Measurements from ENCODE around the gene KIF14. TPM values are rescaled to one million over a fixed set of nuclear protein-coding genes. Genes with fewer than 3 reads are reported as not detected.
A peak's percentile ranks its signal among the peaks of the same experiment; 100 is the strongest.
"Not testable (repeated sequence)": the region's sequence is repeated elsewhere in the genome, so short reads cannot be mapped to it uniquely, and the experiment has no call there.

KIF14 gene
- polyA plus RNA-seq, 1 donor: 2.9 TPM

DNA sequence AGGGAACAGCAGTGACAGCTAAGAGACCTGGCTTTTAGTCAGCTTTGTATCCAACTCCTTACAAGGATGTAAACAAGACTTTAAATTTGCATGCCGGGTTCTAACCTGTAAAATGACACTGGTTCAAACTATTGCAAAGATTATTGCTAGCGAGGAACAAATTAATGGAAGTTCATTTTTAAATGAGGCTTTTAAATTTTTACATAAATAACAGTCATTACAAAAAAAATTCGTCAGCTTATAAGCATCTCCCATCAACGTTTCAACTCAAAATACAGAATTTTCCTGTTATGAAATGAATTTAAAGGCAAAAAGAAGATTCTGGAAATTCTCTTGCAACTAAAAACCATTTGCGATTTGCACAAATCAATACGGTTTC, 668 bp downstream of the KIF14 start:
- 8% methylated on average over 5 of the region's 6 CpGs for WGBS (ENCODE audit: insufficient coverage, low lambda C conversion rate)
- Histone ChIP-seq H3K4me1 (ENCODE audit: control insufficient read depth, insufficient read depth, low read length) (no peaks in the 10 kb centered on the region), H3K36me3 (ENCODE audit: control insufficient read depth, insufficient read depth, low read length) (no peaks in the 10 kb centered on the region), H3K27me3 (ENCODE audit: control insufficient read depth, insufficient read depth, low read length) (no peaks in the 10 kb centered on the region), H3K27ac (ENCODE audit: low read length) (no peak overlapping the region), H3K9me3 (ENCODE audit: control insufficient read depth, low read depth, low read length) (no peaks in the 10 kb centered on the region), H3K4me3 (ENCODE audit: low read length) (peak overlapping the region; percentile 71)
- no peak for DNase-seq

DNA sequence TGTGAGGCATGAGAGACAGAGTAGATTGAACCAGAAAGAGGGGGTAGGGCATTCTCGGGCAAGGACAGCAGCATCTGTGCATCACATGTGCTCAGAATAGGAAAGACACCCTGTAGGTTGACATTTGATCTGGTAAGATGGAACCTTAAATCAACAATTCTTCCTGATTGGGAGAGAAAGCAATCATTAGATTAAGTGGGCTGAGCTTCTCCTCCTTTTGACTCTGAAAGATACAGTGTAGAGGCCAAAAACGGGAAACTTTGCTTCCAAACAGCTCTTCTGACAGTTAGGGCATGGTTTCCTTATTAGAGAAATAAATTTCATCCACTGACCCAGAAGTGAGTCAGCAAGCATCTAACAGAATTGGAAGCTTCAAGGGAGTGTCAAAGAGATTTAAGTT, 9.7 kb downstream of the KIF14 start:
- Histone ChIP-seq H3K4me3 (ENCODE audit: low read length) (no peak overlapping the region), H3K9me3 (ENCODE audit: control insufficient read depth, low read depth, low read length) (no peaks in the 10 kb centered on the region), H3K27me3 (ENCODE audit: control insufficient read depth, insufficient read depth, low read length) (no peaks in the 10 kb centered on the region), H3K4me1 (ENCODE audit: control insufficient read depth, insufficient read depth, low read length) (no peaks in the 10 kb centered on the region), H3K36me3 (ENCODE audit: control insufficient read depth, insufficient read depth, low read length) (no peaks in the 10 kb centered on the region), H3K27ac (ENCODE audit: low read length) (no peak overlapping the region)
- DNase-seq: no peak
- WGBS (ENCODE audit: insufficient coverage, low lambda C conversion rate): no CpG with 5 or more reads among the region's 2 CpGs

DNA sequence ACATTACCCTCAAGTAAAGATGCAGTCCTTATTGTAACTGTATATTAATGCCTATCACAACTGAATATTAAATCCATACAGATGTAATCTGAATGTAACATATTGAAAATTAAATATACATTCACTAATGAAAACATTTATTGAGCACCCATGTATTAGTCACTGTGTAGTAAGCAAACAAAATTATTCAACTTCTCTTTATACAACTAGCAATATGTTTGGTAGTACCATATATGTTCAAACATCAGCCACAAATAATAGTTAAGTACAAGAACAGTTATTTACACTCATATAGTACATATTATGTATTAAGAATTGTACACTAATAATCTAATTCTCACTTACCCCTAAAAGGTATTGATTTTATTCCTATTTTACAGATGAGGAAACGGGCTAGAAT, 17.9 kb downstream of the KIF14 start:
- H3K9me3 ChIP-seq (ENCODE audit: control insufficient read depth, low read depth, low read length): no peaks in the 10 kb centered on the region
- no peak overlapping the region for H3K4me3 ChIP-seq (ENCODE audit: low read length)
- H3K4me1 ChIP-seq (ENCODE audit: control insufficient read depth, insufficient read depth, low read length): no peaks in the 10 kb centered on the region
- no CpG with 5 or more reads among the region's 1 CpG for WGBS (ENCODE audit: insufficient coverage, low lambda C conversion rate)
- DNase-seq: no peak
- H3K36me3 ChIP-seq (ENCODE audit: control insufficient read depth, insufficient read depth, low read length): peaks cover 6% of the 10 kb centered on the region
- no peaks in the 10 kb centered on the region for H3K27me3 ChIP-seq (ENCODE audit: control insufficient read depth, insufficient read depth, low read length)
- H3K27ac ChIP-seq (ENCODE audit: low read length): no peak overlapping the region

DNA sequence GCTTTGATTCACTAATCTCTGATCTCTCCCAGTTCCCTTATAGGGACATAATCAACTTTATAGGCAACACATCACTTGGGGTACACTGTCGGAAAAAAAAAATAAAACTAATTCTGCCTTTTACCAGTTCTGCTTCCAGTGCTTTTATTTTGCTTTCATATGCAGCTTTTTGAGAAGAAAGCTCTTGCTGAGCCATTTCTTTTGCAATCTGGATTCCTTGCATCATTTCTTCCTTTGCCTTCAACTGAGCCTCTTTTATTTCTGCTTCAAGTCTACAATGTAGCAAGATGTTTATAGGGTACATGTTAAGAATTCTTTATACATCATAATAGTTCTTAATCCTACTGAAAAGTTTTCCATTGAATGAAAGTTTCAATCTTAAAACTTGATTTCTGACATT, 30.6 kb downstream of the KIF14 start:
- no CpG with 5 or more reads among the region's 1 CpG for WGBS (ENCODE audit: insufficient coverage, low lambda C conversion rate)
- Histone ChIP-seq H3K27me3 (ENCODE audit: control insufficient read depth, insufficient read depth, low read length) (no peaks in the 10 kb centered on the region), H3K4me3 (ENCODE audit: low read length) (no peak overlapping the region), H3K36me3 (ENCODE audit: control insufficient read depth, insufficient read depth, low read length) (peaks cover 11% of the 10 kb centered on the region), H3K9me3 (ENCODE audit: control insufficient read depth, low read depth, low read length) (no peaks in the 10 kb centered on the region), H3K4me1 (ENCODE audit: control insufficient read depth, insufficient read depth, low read length) (no peaks in the 10 kb centered on the region), H3K27ac (ENCODE audit: low read length) (no peak overlapping the region)
- DNase-seq: no peak

DNA sequence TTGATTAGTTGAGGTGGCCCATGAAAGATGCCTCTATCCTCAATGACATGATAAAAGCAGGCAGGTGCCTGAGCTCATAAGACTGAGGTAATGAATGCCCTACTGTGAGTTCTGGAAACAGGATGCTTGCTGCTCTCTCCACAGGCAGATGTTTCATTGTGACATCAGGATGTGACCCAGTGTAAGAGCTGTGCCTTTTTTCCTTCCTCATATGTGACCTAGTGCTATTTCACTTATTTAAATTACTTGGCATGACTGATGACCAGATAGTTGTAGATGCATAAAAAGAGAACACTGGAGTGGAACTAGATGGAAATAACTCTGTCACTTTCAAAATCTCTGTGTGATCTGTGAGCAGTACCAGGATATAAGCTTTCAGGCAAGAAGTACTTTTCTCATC, 31.9 kb downstream of the KIF14 start:
- Histone ChIP-seq H3K4me3 (ENCODE audit: low read length) (no peak overlapping the region), H3K36me3 (ENCODE audit: control insufficient read depth, insufficient read depth, low read length) (peaks cover 9% of the 10 kb centered on the region), H3K9me3 (ENCODE audit: control insufficient read depth, low read depth, low read length) (no peaks in the 10 kb centered on the region), H3K4me1 (ENCODE audit: control insufficient read depth, insufficient read depth, low read length) (no peaks in the 10 kb centered on the region), H3K27ac (ENCODE audit: low read length) (no peak overlapping the region), H3K27me3 (ENCODE audit: control insufficient read depth, insufficient read depth, low read length) (no peaks in the 10 kb centered on the region)
- peak in 1 of 2 donors; percentile 2 for DNase-seq

DNA sequence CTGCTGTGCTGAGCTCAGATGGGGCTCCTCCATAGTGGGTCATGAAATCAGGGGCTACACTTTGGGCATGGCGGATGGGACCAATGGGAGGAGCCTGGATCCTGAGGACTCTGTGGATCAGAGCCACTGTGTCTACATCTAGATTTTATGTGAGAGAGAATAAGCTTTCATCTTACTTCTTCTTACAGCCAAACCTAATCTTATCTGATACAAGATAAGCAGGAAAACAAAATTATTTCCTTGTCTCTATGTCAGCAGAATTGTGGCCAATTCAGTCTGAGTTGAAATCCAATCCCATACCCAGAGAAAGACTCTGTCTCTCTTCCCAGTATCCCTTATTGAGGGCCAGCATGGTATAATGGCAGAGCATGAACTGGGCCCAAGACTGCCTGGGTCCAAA, 56.2 kb downstream of the KIF14 start:
- no peaks in the 10 kb centered on the region for H3K9me3 ChIP-seq (ENCODE audit: control insufficient read depth, low read depth, low read length)
- no peaks in the 10 kb centered on the region for H3K27me3 ChIP-seq (ENCODE audit: control insufficient read depth, insufficient read depth, low read length)
- DNase-seq: no peak
- H3K4me1 ChIP-seq (ENCODE audit: control insufficient read depth, insufficient read depth, low read length): no peaks in the 10 kb centered on the region
- H3K4me3 ChIP-seq (ENCODE audit: low read length): no peak overlapping the region
- no peak overlapping the region for H3K27ac ChIP-seq (ENCODE audit: low read length)
- H3K36me3 ChIP-seq (ENCODE audit: control insufficient read depth, insufficient read depth, low read length): no peaks in the 10 kb centered on the region
- WGBS (ENCODE audit: insufficient coverage, low lambda C conversion rate): no CpG with 5 or more reads among the region's 1 CpG

DNA sequence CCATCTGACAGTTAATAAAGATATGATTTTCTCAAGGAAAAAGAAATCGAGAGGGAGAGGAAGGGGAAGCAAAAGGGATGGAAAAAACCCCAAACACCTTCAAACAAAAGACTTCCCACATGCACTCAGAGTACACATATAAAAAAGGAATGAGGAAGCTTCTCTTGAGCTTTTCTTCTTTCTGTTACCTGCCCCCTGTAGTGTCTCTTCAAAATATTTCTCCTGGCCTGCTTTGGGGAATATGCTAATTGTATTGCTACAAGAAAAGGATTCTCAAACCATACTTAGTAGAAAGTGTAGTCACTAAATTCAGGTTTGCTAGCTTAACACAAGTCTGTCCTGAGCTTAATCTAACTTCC, 58.7 kb downstream of the KIF14 start:
- no peak for DNase-seq
- Histone ChIP-seq H3K4me3 (ENCODE audit: low read length) (no peak overlapping the region), H3K9me3 (ENCODE audit: control insufficient read depth, low read depth, low read length) (no peaks in the 10 kb centered on the region), H3K27me3 (ENCODE audit: control insufficient read depth, insufficient read depth, low read length) (no peaks in the 10 kb centered on the region), H3K36me3 (ENCODE audit: control insufficient read depth, insufficient read depth, low read length) (no peaks in the 10 kb centered on the region), H3K27ac (ENCODE audit: low read length) (no peak overlapping the region), H3K4me1 (ENCODE audit: control insufficient read depth, insufficient read depth, low read length) (no peaks in the 10 kb centered on the region)
- WGBS (ENCODE audit: insufficient coverage, low lambda C conversion rate): 50% methylated on average over 1 of the region's 1 CpG

DNA sequence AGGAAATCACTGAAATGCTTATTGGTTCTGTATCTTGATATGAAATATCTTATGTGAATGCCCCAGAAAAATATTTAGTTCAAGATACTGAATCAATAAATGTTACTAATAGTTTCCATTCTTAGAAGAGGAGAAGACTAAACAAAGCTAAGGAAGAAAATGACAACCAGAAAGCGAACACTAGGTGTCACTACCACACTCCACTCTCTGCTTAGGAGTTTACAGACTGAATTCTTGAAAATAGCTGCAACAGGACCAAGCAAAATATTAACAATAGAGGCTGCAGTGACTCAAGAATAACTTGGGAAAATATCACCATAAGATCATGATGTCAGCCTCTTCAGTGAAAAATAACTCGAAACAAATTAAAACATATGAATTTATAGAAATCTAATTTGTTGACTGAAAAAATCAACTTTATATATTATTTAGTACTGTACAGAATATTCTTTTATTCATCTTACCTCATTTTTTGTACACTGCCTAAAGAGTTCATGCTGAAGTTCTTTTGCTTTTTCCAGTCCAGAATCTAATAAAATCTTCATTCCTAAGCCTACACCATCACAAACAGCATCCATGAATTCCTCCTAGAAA, 61.6 kb downstream of the KIF14 start:
- Histone ChIP-seq H3K36me3 (ENCODE audit: control insufficient read depth, insufficient read depth, low read length) (no peaks in the 10 kb centered on the region), H3K4me1 (ENCODE audit: control insufficient read depth, insufficient read depth, low read length) (no peaks in the 10 kb centered on the region), H3K27ac (ENCODE audit: low read length) (no peak overlapping the region), H3K27me3 (ENCODE audit: control insufficient read depth, insufficient read depth, low read length) (no peaks in the 10 kb centered on the region), H3K9me3 (ENCODE audit: control insufficient read depth, low read depth, low read length) (no peaks in the 10 kb centered on the region), H3K4me3 (ENCODE audit: low read length) (no peak overlapping the region)
- DNase-seq: peak in 1 of 2 donors; percentile 21
- 86% methylated on average over 1 of the region's 2 CpGs for WGBS (ENCODE audit: insufficient coverage, low lambda C conversion rate)

DNA sequence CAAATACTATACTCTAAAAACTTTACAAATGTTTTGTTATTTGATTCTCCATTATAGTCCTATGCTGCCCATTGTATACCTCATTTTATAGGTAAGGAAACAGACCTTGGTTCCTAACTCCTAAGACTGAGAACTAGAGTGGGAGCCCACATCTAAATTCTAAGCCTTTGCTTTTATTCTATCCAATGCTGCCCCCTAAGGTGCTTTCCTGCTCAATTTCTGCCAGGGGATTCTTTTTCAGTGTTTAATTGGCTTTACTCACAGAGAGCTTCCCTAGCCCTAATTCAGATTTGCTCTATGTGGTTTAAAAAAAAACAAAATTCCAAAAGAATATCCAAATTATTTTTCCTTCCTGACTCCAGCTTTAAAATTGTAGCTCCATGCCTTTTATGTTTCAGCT, 64.5 kb downstream of the KIF14 start:
- H3K4me3 ChIP-seq (ENCODE audit: low read length): no peak overlapping the region

DNA sequence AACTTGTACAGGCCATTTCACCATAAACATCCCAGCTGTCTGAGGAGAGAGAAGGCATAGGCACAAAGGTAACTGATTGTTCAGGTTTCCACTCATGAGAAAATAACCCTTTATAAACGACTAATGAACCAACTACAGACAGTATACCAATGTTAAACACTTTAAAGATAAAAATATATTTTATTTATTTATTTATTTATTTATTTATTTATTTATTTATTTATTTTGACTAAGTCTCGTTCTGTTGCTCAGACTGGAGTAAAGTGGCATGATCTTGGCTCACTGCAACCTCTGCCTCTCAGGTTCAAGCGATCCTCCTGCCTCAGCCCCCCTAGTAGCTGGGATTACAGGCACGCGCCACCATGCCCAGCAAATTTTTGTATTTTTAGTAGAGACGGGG, 67.8 kb downstream of the KIF14 start:
- not testable (repeated sequence) for H3K36me3 ChIP-seq (ENCODE audit: control insufficient read depth, insufficient read depth, low read length)
- whole genome bisulfite sequencing (ENCODE audit: insufficient coverage, low lambda C conversion rate): 88% methylated on average over 1 of the region's 6 CpGs

More for the DNA sequence above, 64.5 kb downstream of the KIF14 start:
- no peak for DNase-seq
- Histone ChIP-seq H3K27ac (ENCODE audit: low read length) (no peak overlapping the region), H3K9me3 (ENCODE audit: control insufficient read depth, low read depth, low read length) (no peaks in the 10 kb centered on the region), H3K36me3 (ENCODE audit: control insufficient read depth, insufficient read depth, low read length) (no peaks in the 10 kb centered on the region), H3K4me1 (ENCODE audit: control insufficient read depth, insufficient read depth, low read length) (no peaks in the 10 kb centered on the region), H3K27me3 (ENCODE audit: control insufficient read depth, insufficient read depth, low read length) (no peaks in the 10 kb centered on the region)

DNA sequence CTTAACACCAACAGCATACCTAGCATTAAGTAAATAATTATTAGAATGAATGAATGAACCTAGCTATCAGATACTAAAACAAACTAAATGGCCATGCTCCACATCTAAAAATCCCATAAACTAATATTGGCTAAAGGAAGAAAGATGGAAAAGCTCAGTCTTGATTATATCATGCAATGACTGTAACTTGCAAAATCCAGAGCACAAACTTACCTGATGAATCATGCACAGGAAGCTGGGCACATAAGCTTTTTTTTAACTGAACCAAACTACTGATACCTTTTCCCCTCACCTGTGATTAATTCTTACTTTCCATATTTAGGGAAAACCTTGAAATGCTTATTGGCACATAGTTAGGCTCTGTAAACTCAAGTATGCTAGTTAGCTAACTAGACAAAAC, 70.2 kb downstream of the KIF14 start:
- no peaks in the 10 kb centered on the region for H3K27me3 ChIP-seq (ENCODE audit: control insufficient read depth, insufficient read depth, low read length)
- H3K4me1 ChIP-seq (ENCODE audit: control insufficient read depth, insufficient read depth, low read length): no peaks in the 10 kb centered on the region
- H3K4me3 ChIP-seq (ENCODE audit: low read length): no peak overlapping the region
- DNase-seq: no peak
- H3K27ac ChIP-seq (ENCODE audit: low read length): no peak overlapping the region
- no peaks in the 10 kb centered on the region for H3K9me3 ChIP-seq (ENCODE audit: control insufficient read depth, low read depth, low read length)
- no peaks in the 10 kb centered on the region for H3K36me3 ChIP-seq (ENCODE audit: control insufficient read depth, insufficient read depth, low read length)

More for the DNA sequence above, 67.8 kb downstream of the KIF14 start:
- not testable (repeated sequence) for H3K9me3 ChIP-seq (ENCODE audit: control insufficient read depth, low read depth, low read length); H3K27ac ChIP-seq (ENCODE audit: low read length); DNase-seq; H3K4me1 ChIP-seq (ENCODE audit: control insufficient read depth, insufficient read depth, low read length); H3K4me3 ChIP-seq (ENCODE audit: low read length); H3K27me3 ChIP-seq (ENCODE audit: control insufficient read depth, insufficient read depth, low read length)

All from large intestine (tissue), 3 donors.